K562 (cell line): ENCODE measurements around the gene NHS.

Experiments used
- CBFA2T3 ChIP-seq: fragments of 450-650 bp; IDR thresholded peaks from 2 replicates; pipeline ENCODE4 v1.6.1; 2017
- KDM5B ChIP-seq: fragments of 200-600 bp; sonication (generic); IDR thresholded peaks from 2 replicates; pipeline ENCODE4 v1.6.1; 2012; ENCODE audit warnings: low read depth, mild to moderate bottlenecking, moderate library complexity, low read length, control low read depth, inconsistent platforms; ENCODE audit not compliant: insufficient replicate concordance
- NR3C1 ChIP-seq: sonication (generic); formaldehyde crosslinking; IDR thresholded peaks from 2 replicates; pipeline ENCODE4 v1.8.1; 2022; ENCODE audit warnings: missing genetic modification reagents
- POLR2AphosphoS5 ChIP-seq: IDR thresholded peaks from 2 replicates; pipeline ENCODE4 v1.6.1; 2011; ENCODE audit warnings: mild to moderate bottlenecking, low read depth, low read length, moderate library complexity; ENCODE audit not compliant: control insufficient read depth, insufficient read depth
- RFX5 ChIP-seq: IDR thresholded peaks from 2 replicates; pipeline ENCODE4 v1.6.1; 2011; ENCODE audit warnings: low read depth, mild to moderate bottlenecking, improper control_type of control experiment, low read length
- SAFB ChIP-seq: fragments of 200-400 bp; formaldehyde crosslinking; IDR thresholded peaks from 2 replicates; pipeline ENCODE4 v1.6.1; 2017; ENCODE audit warnings: low read depth, low read length, borderline replicate concordance
- TCF7L2 ChIP-seq: fragments of 150-350 bp; IDR thresholded peaks from 2 replicates; pipeline ENCODE4 v1.6.1; 2016; ENCODE audit warnings: low read depth, mild to moderate bottlenecking, low read length, moderate library complexity
- ZFX ChIP-seq: sonication (generic); formaldehyde crosslinking; IDR thresholded peaks from 2 replicates; pipeline ENCODE4 v1.8.0; 2022; ENCODE audit warnings: mild to moderate bottlenecking, missing genetic modification reagents, moderate library complexity
- ZNF232 ChIP-seq: sonication (generic); formaldehyde crosslinking; IDR thresholded peaks from 2 replicates; pipeline ENCODE4 v1.8.0; 2022; ENCODE audit warnings: mild to moderate bottlenecking, missing genetic modification reagents
- TF ChIP-seq, protein P1 (sequence below): fragments of 250-450 bp; sonication (Bioruptor Pico); IDR thresholded peaks from 2 replicates; pipeline ENCODE4 v1.4.0; 2020; ENCODE audit warnings: mild to moderate bottlenecking, moderate library complexity, borderline replicate concordance
- TF ChIP-seq, protein P2 (sequence below): sonication (generic); formaldehyde crosslinking; IDR thresholded peaks from 2 replicates; pipeline ENCODE4 v1.8.0; 2022; ENCODE audit warnings: missing genetic modification reagents, mild to moderate bottlenecking, moderate library complexity, borderline replicate concordance
- TF ChIP-seq, protein P3 (sequence below): IDR thresholded peaks from 3 replicates; pipeline ENCODE4 v1.6.1; 2011; ENCODE audit warnings: borderline replicate concordance, mild to moderate bottlenecking; ENCODE audit not compliant: insufficient read length, insufficient read depth

DNA sequence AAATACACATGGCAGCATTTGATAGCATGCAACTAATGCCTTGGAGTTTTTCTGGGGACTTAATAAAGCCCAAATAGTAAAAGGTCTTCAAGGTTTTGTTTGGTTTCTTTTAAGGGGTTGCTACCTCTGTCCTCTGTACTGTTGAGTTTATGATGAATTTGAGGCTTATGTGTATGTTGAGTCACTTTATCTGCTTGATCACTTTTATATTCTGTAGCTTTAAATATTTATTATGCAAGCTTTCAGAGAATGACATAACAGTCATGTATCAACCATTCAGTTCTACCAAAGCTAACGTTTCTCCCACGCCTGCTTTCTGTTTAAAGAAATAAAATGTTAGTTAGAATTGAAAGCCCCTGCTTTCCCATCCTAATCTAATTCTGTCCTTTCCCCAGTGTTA lies 122.2 kb downstream of the NHS start:
- TF ChIP-seq TCF7L2, result no peak
- TF ChIP-seq, protein P1, sequence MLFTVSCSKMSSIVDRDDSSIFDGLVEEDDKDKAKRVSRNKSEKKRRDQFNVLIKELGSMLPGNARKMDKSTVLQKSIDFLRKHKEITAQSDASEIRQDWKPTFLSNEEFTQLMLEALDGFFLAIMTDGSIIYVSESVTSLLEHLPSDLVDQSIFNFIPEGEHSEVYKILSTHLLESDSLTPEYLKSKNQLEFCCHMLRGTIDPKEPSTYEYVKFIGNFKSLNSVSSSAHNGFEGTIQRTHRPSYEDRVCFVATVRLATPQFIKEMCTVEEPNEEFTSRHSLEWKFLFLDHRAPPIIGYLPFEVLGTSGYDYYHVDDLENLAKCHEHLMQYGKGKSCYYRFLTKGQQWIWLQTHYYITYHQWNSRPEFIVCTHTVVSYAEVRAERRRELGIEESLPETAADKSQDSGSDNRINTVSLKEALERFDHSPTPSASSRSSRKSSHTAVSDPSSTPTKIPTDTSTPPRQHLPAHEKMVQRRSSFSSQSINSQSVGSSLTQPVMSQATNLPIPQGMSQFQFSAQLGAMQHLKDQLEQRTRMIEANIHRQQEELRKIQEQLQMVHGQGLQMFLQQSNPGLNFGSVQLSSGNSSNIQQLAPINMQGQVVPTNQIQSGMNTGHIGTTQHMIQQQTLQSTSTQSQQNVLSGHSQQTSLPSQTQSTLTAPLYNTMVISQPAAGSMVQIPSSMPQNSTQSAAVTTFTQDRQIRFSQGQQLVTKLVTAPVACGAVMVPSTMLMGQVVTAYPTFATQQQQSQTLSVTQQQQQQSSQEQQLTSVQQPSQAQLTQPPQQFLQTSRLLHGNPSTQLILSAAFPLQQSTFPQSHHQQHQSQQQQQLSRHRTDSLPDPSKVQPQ (CRISPR knock-in tag), result no peak
- TF ChIP-seq ZFX (CRISPR knock-in tag), result no peak
- TF ChIP-seq, protein P2, sequence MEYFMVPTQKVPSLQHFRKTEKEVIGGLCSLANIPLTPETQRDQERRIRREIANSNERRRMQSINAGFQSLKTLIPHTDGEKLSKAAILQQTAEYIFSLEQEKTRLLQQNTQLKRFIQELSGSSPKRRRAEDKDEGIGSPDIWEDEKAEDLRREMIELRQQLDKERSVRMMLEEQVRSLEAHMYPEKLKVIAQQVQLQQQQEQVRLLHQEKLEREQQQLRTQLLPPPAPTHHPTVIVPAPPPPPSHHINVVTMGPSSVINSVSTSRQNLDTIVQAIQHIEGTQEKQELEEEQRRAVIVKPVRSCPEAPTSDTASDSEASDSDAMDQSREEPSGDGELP (CRISPR knock-in tag), result no peak
- TF ChIP-seq, protein P3, sequence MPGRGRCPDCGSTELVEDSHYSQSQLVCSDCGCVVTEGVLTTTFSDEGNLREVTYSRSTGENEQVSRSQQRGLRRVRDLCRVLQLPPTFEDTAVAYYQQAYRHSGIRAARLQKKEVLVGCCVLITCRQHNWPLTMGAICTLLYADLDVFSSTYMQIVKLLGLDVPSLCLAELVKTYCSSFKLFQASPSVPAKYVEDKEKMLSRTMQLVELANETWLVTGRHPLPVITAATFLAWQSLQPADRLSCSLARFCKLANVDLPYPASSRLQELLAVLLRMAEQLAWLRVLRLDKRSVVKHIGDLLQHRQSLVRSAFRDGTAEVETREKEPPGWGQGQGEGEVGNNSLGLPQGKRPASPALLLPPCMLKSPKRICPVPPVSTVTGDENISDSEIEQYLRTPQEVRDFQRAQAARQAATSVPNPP, result no peak
- TF ChIP-seq RFX5, result no peak
- TF ChIP-seq SAFB, result no peak
- no peak for TF ChIP-seq KDM5B
- no peak for TF ChIP-seq CBFA2T3
- no peak for TF ChIP-seq ZNF232
- no peak for TF ChIP-seq POLR2AphosphoS5
- no peak for TF ChIP-seq NR3C1
